Smooth muscle cell (in vitro differentiated cells): ENCODE data around the gene ABCC12. TPM values are rescaled to one million over a fixed set of nuclear protein-coding genes. Genes with fewer than 3 reads are reported as not detected.

Experiments used
- DNase-seq: peaks from one replicate; lab custom pipeline; 2025; ENCODE audit not compliant: unreplicated experiment; lab: John Stamatoyannopoulos, UW
- H2AFZ ChIP-seq: fragments of 200-600 bp; sonication (generic); 2 replicates; pipeline ENCODE4 v1.6.0; 2016; ENCODE audit warnings: antibody characterized with exemption, low read depth, mild to moderate bottlenecking
- H3F3A ChIP-seq: fragments of 200-600 bp; sonication (generic); 2 replicates; pipeline ENCODE4 v1.6.0; 2017; ENCODE audit warnings: antibody characterized with exemption, low read depth
- H3K27ac ChIP-seq: fragments of 200-600 bp; sonication (generic); 2 replicates; pipeline ENCODE4 v1.5.1; 2016; ENCODE audit warnings: low read depth, mild to moderate bottlenecking
- H3K27me3 ChIP-seq: fragments of 200-600 bp; sonication (generic); 2 replicates; pipeline ENCODE4 v1.6.1; 2016; ENCODE audit warnings: low read depth, mild to moderate bottlenecking
- H3K36me3 ChIP-seq: fragments of 200-600 bp; sonication (generic); 2 replicates; pipeline ENCODE4 v1.5.1; 2016; ENCODE audit warnings: low read depth
- H3K4me1 ChIP-seq: fragments of 200-600 bp; sonication (generic); 2 replicates; pipeline ENCODE4 v1.5.1; 2016; ENCODE audit warnings: low read depth
- H3K4me2 ChIP-seq: fragments of 200-600 bp; sonication (generic); 2 replicates; pipeline ENCODE4 v1.6.0; 2016; ENCODE audit warnings: mild to moderate bottlenecking
- H3K4me3 ChIP-seq: fragments of 200-600 bp; sonication (generic); 2 replicates; pipeline ENCODE4 v1.5.1; 2016; ENCODE audit warnings: mild to moderate bottlenecking
- H3K79me2 ChIP-seq: fragments of 200-600 bp; sonication (generic); 2 replicates; pipeline ENCODE4 v1.6.0; 2016; ENCODE audit warnings: low read depth, mild to moderate bottlenecking
- H3K9ac ChIP-seq: fragments of 200-600 bp; sonication (generic); 2 replicates; pipeline ENCODE4 v1.6.0; 2016; ENCODE audit warnings: low read depth
- H3K9me3 ChIP-seq: fragments of 200-600 bp; sonication (generic); replicated peaks from 2 replicates; pipeline ENCODE4 v1.5.1; 2016; ENCODE audit warnings: low read depth
- H4K20me1 ChIP-seq: fragments of 200-600 bp; sonication (generic); 2 replicates; pipeline ENCODE4 v1.6.0; 2016; ENCODE audit warnings: low read depth
- WGBS: methylation state at CpG from one replicate; pipeline ENCODE4 v1.1.7; 2016; ENCODE audit warnings: low lambda C conversion rate; 5-methylcytosine and 5-hydroxymethylcytosine counted together
- polyA plus RNA-seq: library from polyadenylated mRNA; unstranded; fragments of >200 nt; fragmentation: Nextera tagmentation; extraction: Ambion mirVana; gene quantifications from 2 replicates; pipeline ENCODE4 v1.2.1, GENCODE V29; 2016
- total RNA-seq: library from RNA; depleted of rRNA; stranded (reverse); fragments of >200 nt; gene quantifications from 2 replicates; pipeline ENCODE4 v1.2.3, GENCODE V29; 2014
- TF ChIP-seq, protein P1 (sequence below): fragments of 200-600 bp; sonication (generic); IDR thresholded peaks from 2 replicates; pipeline ENCODE4 v1.5.1; 2017; ENCODE audit warnings: borderline replicate concordance, mild to moderate bottlenecking, antibody characterized with exemption; ENCODE audit not compliant: insufficient read depth, poor library complexity, severe bottlenecking

Gene ABCC12
- total and polyA plus RNA-seq, 2 experiments from 2014 or later = not detected

DNA sequence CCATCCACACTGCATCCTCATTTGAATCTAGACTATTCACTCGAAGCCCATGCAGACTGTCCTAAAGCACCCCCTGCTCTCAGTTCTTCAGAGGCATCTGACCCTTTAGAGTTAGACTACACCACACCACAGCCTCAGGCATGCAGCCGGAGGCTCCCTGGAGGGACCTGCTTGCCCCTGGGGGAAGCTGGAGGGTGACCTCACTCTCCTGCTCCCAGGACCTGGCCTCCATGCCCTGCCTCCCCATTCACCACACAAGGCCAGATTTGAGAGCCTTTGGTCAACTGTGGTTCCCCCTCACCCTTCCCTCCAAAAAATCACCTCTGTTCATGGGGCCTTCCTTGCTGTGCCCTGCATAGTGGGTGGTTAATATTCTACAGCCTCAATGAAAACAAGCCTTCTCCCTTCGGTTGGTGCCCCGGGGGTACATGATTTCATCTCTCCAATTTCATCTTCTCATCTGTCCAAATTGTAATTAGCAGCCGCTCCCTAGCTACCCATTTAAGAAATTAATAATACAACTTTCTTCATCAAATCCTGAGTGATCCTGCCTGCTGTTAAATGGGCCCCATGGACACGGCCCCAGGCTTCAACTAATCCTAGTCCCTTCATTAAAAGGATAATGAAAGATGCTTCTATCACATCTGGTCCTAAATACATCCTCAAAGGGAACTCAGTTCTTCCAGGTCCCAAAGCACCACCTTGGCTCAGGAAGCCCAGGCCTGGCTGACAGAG is 24.4 kb downstream of the ABCC12 start:
- H3F3A ChIP-seq = no peaks in the 10 kb centered on the region
- no peak overlapping the region for H2AFZ ChIP-seq
- H3K9me3 ChIP-seq = no peaks in the 10 kb centered on the region
- DNase-seq = no peak
- H3K27ac ChIP-seq = no peak overlapping the region
- WGBS = 93% methylated on average over 6 of the region's 6 CpGs
- H4K20me1 ChIP-seq = no peaks in the 10 kb centered on the region
- H3K4me1 ChIP-seq = peaks cover 11% of the 10 kb centered on the region
- H3K27me3 ChIP-seq = no peaks in the 10 kb centered on the region
- no peak overlapping the region for H3K9ac ChIP-seq
- H3K4me2 ChIP-seq = no peak overlapping the region
- TF ChIP-seq, protein P1, sequence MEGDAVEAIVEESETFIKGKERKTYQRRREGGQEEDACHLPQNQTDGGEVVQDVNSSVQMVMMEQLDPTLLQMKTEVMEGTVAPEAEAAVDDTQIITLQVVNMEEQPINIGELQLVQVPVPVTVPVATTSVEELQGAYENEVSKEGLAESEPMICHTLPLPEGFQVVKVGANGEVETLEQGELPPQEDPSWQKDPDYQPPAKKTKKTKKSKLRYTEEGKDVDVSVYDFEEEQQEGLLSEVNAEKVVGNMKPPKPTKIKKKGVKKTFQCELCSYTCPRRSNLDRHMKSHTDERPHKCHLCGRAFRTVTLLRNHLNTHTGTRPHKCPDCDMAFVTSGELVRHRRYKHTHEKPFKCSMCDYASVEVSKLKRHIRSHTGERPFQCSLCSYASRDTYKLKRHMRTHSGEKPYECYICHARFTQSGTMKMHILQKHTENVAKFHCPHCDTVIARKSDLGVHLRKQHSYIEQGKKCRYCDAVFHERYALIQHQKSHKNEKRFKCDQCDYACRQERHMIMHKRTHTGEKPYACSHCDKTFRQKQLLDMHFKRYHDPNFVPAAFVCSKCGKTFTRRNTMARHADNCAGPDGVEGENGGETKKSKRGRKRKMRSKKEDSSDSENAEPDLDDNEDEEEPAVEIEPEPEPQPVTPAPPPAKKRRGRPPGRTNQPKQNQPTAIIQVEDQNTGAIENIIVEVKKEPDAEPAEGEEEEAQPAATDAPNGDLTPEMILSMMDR = no peak
- no peak overlapping the region for H3K4me3 ChIP-seq
- H3K36me3 ChIP-seq = no peaks in the 10 kb centered on the region
- H3K79me2 ChIP-seq = no peaks in the 10 kb centered on the region

DNA sequence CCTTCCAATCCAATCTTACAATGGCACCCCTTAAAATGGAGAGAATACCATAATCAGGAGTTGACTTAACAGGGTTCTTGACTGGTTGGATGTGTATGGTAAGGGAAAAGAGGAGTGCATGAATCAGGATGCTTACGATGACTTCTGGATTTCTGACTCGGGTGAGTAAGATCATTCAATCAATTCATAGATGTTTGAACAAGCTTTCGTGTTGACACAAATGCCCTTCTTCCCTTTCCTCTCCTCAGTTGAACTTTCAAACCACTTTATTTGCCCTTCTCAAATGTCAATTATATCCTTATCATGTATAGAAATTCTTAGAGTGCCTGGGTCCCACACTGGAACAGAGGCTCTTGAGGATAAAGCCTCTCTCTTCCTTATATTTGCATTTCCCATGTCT is 25.9 kb downstream of the ABCC12 start:
- DNase-seq = no peak
- no peak overlapping the region for H3K4me3 ChIP-seq
- no peak overlapping the region for H3K4me2 ChIP-seq
- H3K79me2 ChIP-seq = no peaks in the 10 kb centered on the region
- 98% methylated on average over 3 of the region's 3 CpGs for WGBS
- H4K20me1 ChIP-seq = no peaks in the 10 kb centered on the region
- no peaks in the 10 kb centered on the region for H3K36me3 ChIP-seq
- H3F3A ChIP-seq = no peaks in the 10 kb centered on the region
- TF ChIP-seq, protein P1 = no peak
- no peaks in the 10 kb centered on the region for H3K27me3 ChIP-seq
- no peak overlapping the region for H3K9ac ChIP-seq
- H2AFZ ChIP-seq = no peak overlapping the region
- no peaks in the 10 kb centered on the region for H3K9me3 ChIP-seq
- peaks cover 11% of the 10 kb centered on the region for H3K4me1 ChIP-seq
- no peak overlapping the region for H3K27ac ChIP-seq

DNA sequence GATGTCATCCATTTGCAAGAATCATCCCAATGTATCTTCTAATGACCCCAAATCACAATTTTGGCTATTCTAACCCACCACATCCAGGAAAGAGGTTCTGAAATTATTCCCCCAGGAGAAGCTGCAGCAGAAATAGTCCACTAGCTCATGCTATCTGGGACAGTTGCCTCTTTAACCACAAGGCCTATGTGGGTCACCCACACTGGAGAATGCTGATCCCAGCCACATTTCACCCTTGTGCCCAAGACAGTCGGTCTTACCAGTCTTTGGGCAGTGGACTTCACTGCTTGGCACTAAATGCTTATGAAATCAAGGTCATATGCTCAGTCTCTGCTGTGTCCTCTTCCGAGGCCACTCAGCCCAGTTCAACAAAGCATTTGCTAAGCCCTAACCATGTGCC is 27.0 kb downstream of the ABCC12 start:
- TF ChIP-seq, protein P1 = no peak
- Histone ChIP-seq H3F3A (peaks cover 1% of the 10 kb centered on the region), H3K4me1 (peaks cover 13% of the 10 kb centered on the region), H3K79me2 (no peaks in the 10 kb centered on the region), H3K36me3 (no peaks in the 10 kb centered on the region), H3K4me3 (no peak overlapping the region), H3K9ac (no peak overlapping the region), H3K4me2 (no peak overlapping the region), H3K27me3 (no peaks in the 10 kb centered on the region), H3K27ac (no peak overlapping the region), H2AFZ (no peak overlapping the region), H4K20me1 (no peaks in the 10 kb centered on the region), H3K9me3 (no peaks in the 10 kb centered on the region)
- DNase-seq = no peak
- 65% methylated on average over 2 of the region's 2 CpGs for WGBS
